ENCODE results near the gene BICC1. TPM values are rescaled to one million over a fixed set of nuclear protein-coding genes. Genes with fewer than 3 reads are reported as not detected.

Gene BICC1
- polyA plus RNA-seq, 1 donor (not counting 4 experiments of a cell fraction or from before 2014, with no cell fraction given) = 4.2 TPM

- Histone ChIP-seq H3K79me2 (ENCODE audit: control insufficient read depth, insufficient read depth, low read length) (no peaks in the 10 kb centered on the region), H4K20me1 (ENCODE audit: control insufficient read depth, extremely low read depth, insufficient read depth, low read length) (no peaks in the 10 kb centered on the region), H3K4me2 (ENCODE audit: control insufficient read depth, extremely low read depth, insufficient read depth, low read depth, low read length) (no peak overlapping the region), H3K36me3 (ENCODE audit: control insufficient read depth in 2 of 2, extremely low read depth in 1 of 2, insufficient read depth in 2 of 2, low read length in 2 of 2) (no peaks in the 10 kb centered on the region), H3K4me1 (ENCODE audit: control insufficient read depth, extremely low read depth, insufficient read depth, low read length) (no peaks in the 10 kb centered on the region), H2AFZ (ENCODE audit: control insufficient read depth, low read length) (no peak overlapping the region), H3K9ac (ENCODE audit: control insufficient read depth, extremely low read depth, insufficient read depth, low read length) (no peak overlapping the region), H3K27me3 (ENCODE audit: control insufficient read depth, extremely low read depth, insufficient read depth, low read length) (no peaks in the 10 kb centered on the region), H3K9me3 (ENCODE audit: control insufficient read depth, low read depth, low read length) (peaks cover 2% of the 10 kb centered on the region), H3K9me1 (ENCODE audit: control insufficient read depth, extremely low read depth, insufficient read depth, low read length) (no peaks in the 10 kb centered on the region), H3K27ac (ENCODE audit: control insufficient read depth, insufficient read depth, low read length) (no peak overlapping the region), H3K4me3 (ENCODE audit: control insufficient read depth in 2 of 3, extremely low read depth in 1 of 3, insufficient read depth in 2 of 3, low read depth in 1 of 3, low read length in 3 of 3) (no peak overlapping the region)
- DNase-seq (ENCODE audit: low read depth, low spot score) = no peak
- no peak for TF ChIP-seq CTCF (optimal IDR thresholded peaks at IDR 0.05 in 1 of 3, IDR thresholded peaks at IDR 0.05 in 1 of 3, conservative IDR thresholded peaks at IDR 0.05 in 1 of 3; ENCODE audit: extremely low read depth in 1 of 3, insufficient read depth in 2 of 3, low read length in 3 of 3)
- TF ChIP-seq EZH2 (IDR thresholded peaks at IDR 0.05; ENCODE audit: low read length) = no peak
- dilution Hi-C loops (cut with MboI; ENCODE audit: extremely low pct_ligation_motif_present, low sequenced_read_pairs) = no loop called here
- no peak for FAIRE-seq
Observed at GRCh38 chr10:58691528-58691927, 178.9 kb downstream of the BICC1 start.

GRCh38 chr10:58693919-58694318 lies 181.2 kb downstream of the BICC1 start:
- H3K27me3 ChIP-seq (ENCODE audit: control insufficient read depth, extremely low read depth, insufficient read depth, low read length) = no peaks in the 10 kb centered on the region
- FAIRE-seq (no peak), DNase-seq (ENCODE audit: low read depth, low spot score) (no peak)
- H3K4me3 ChIP-seq (ENCODE audit: control insufficient read depth in 2 of 3, extremely low read depth in 1 of 3, insufficient read depth in 2 of 3, low read depth in 1 of 3, low read length in 3 of 3) = no peak overlapping the region
- H3K79me2 ChIP-seq (ENCODE audit: control insufficient read depth, insufficient read depth, low read length) = no peaks in the 10 kb centered on the region
- no peak overlapping the region for H3K4me2 ChIP-seq (ENCODE audit: control insufficient read depth, extremely low read depth, insufficient read depth, low read depth, low read length)
- no peaks in the 10 kb centered on the region for H3K4me1 ChIP-seq (ENCODE audit: control insufficient read depth, extremely low read depth, insufficient read depth, low read length)
- no peaks in the 10 kb centered on the region for H4K20me1 ChIP-seq (ENCODE audit: control insufficient read depth, extremely low read depth, insufficient read depth, low read length)
- dilution Hi-C loops (cut with MboI; ENCODE audit: extremely low pct_ligation_motif_present, low sequenced_read_pairs) = no loop called here
- no peaks in the 10 kb centered on the region for H3K36me3 ChIP-seq (ENCODE audit: control insufficient read depth in 2 of 2, extremely low read depth in 1 of 2, insufficient read depth in 2 of 2, low read length in 2 of 2)
- no peaks in the 10 kb centered on the region for H3K9me3 ChIP-seq (ENCODE audit: control insufficient read depth, low read depth, low read length)
- no peak overlapping the region for H3K27ac ChIP-seq (ENCODE audit: control insufficient read depth, insufficient read depth, low read length)
- no peak overlapping the region for H2AFZ ChIP-seq (ENCODE audit: control insufficient read depth, low read length)
- no peak for TF ChIP-seq EZH2 (IDR thresholded peaks at IDR 0.05; ENCODE audit: low read length)
- no peak for TF ChIP-seq CTCF (optimal IDR thresholded peaks at IDR 0.05 in 1 of 3, IDR thresholded peaks at IDR 0.05 in 1 of 3, conservative IDR thresholded peaks at IDR 0.05 in 1 of 3; ENCODE audit: extremely low read depth in 1 of 3, insufficient read depth in 2 of 3, low read length in 3 of 3)
- H3K9ac ChIP-seq (ENCODE audit: control insufficient read depth, extremely low read depth, insufficient read depth, low read length) = no peak overlapping the region
- H3K9me1 ChIP-seq (ENCODE audit: control insufficient read depth, extremely low read depth, insufficient read depth, low read length) = no peaks in the 10 kb centered on the region

Measured in keratinocyte (primary cell).